CD14-positive monocyte (primary cell): ENCODE results near the gene ZNF778. TPM values are rescaled to one million over a fixed set of nuclear protein-coding genes. Genes with fewer than 3 reads are reported as not detected.
A peak's percentile ranks its signal among the peaks of the same experiment; 100 is the strongest.

Experiments
- DNase-seq, 3 donors: peaks; one replicate each; pipeline ENCODE4 v3.0.0-alpha.2; 2011 to 2022
- H2AFZ ChIP-seq: 2 replicates; pipeline ENCODE4 v1.6.0; 2012; ENCODE audit warnings: mild to moderate bottlenecking, low read depth, low read length, inconsistent platforms; ENCODE audit not compliant: insufficient read depth, poor library complexity, severe bottlenecking
- H3K27ac ChIP-seq, 2 donors: 1 replicate in 1 of 2; 2 replicates in 1 of 2; pipeline ENCODE4 v1.5.1; 2012 to 2013; ENCODE audit warnings: low read length in 2 of 2, control low read depth in 1 of 2, inconsistent platforms in 1 of 2, low read depth in 1 of 2, mild to moderate bottlenecking in 1 of 2
- H3K27me3 ChIP-seq, 2 donors: one replicate each; pipeline versions ENCODE4 v1.6.0 to v1.6.1; 2011 to 2013; ENCODE audit warnings: low read length in 2 of 2; ENCODE audit not compliant: control insufficient read depth in 2 of 2, insufficient read depth in 2 of 2
- H3K36me3 ChIP-seq, 2 donors: replicated peaks in 1 of 2; 1 replicate in 1 of 2; 2 replicates in 1 of 2; pipeline versions ENCODE4 v1.5.1 to v1.6.1; 2012 to 2013; ENCODE audit warnings: low read length in 2 of 2, control low read depth in 1 of 2, inconsistent platforms in 1 of 2, mild to moderate bottlenecking in 1 of 2; ENCODE audit not compliant: insufficient read depth in 2 of 2, control insufficient read depth in 1 of 2
- H3K4me1 ChIP-seq, 2 donors: 1 replicate in 1 of 2; 2 replicates in 1 of 2; pipeline versions ENCODE4 v1.5.1 to v1.6.1; 2012 to 2013; ENCODE audit warnings: low read length in 2 of 2, control low read depth in 1 of 2, inconsistent platforms in 1 of 2, mild to moderate bottlenecking in 1 of 2, moderate library complexity in 1 of 2; ENCODE audit not compliant: insufficient read depth in 2 of 2, control insufficient read depth in 1 of 2
- H3K4me2 ChIP-seq: replicated peaks from 2 replicates; pipeline ENCODE3; 2012; ENCODE audit warnings: low read length, moderate library complexity, mild to moderate bottlenecking; ENCODE audit not compliant: poor library complexity, severe bottlenecking; ENCODE audit errors: extremely low read depth
- H3K4me3 ChIP-seq, 3 experiments: fragments of 200-600 bp in 1 of 3; sonication (generic) in 1 of 3; replicated peaks in 1 of 3; 1 replicate in 2 of 3; 2 replicates in 1 of 3; pipeline ENCODE4 v1.5.1; 2011 to 2013; ENCODE audit warnings: low read length in 3 of 3, mild to moderate bottlenecking in 3 of 3, control low read depth in 2 of 3, low read depth in 2 of 3, inconsistent platforms in 1 of 3, moderate library complexity in 1 of 3
- H3K79me2 ChIP-seq: 2 replicates; pipeline ENCODE4 v1.6.0; 2012; ENCODE audit warnings: mild to moderate bottlenecking, control low read depth, inconsistent platforms, low read length, moderate library complexity; ENCODE audit not compliant: insufficient read depth
- H3K9ac ChIP-seq: 2 replicates; pipeline ENCODE4 v1.6.0; 2017; ENCODE audit warnings: low read length, mild to moderate bottlenecking; ENCODE audit not compliant: insufficient read depth, poor library complexity, severe bottlenecking
- H3K9me3 ChIP-seq, 2 donors: replicated peaks in 1 of 2; 1 replicate in 1 of 2; 2 replicates in 1 of 2; pipeline versions ENCODE4 v1.5.1 to v1.6.1; 2012 to 2013; ENCODE audit warnings: low read length in 2 of 2, control low read depth in 1 of 2; ENCODE audit not compliant: control insufficient read depth in 1 of 2, insufficient read depth in 1 of 2
- H4K20me1 ChIP-seq: 2 replicates; pipeline ENCODE4 v1.6.0; 2012; ENCODE audit warnings: mild to moderate bottlenecking, low read length, control low read depth, moderate library complexity; ENCODE audit not compliant: insufficient read depth
- H3K27ac Mint-ChIP-seq, 7 donors: one replicate each; pipeline ENCODE4 v1.8.0; 2020; ENCODE audit warnings: mild to moderate bottlenecking in 7 of 7, mixed read lengths in 7 of 7, moderate library complexity in 6 of 7, inconsistent platforms in 2 of 7
- H3K27me3 Mint-ChIP-seq, 3 donors: one replicate each; pipeline ENCODE4 v1.8.0; 2021 to 2022; ENCODE audit warnings: low read depth in 3 of 3, mild to moderate bottlenecking in 3 of 3, mixed read lengths in 3 of 3, moderate library complexity in 3 of 3, inconsistent platforms in 1 of 3
- H3K36me3 Mint-ChIP-seq, 2 donors: one replicate each; pipeline ENCODE4 v1.8.0; 2020; ENCODE audit warnings: mixed read lengths in 2 of 2, inconsistent platforms in 1 of 2, mild to moderate bottlenecking in 1 of 2
- H3K4me1 Mint-ChIP-seq: one replicate; pipeline ENCODE4 v1.8.0; 2020; ENCODE audit warnings: mild to moderate bottlenecking, mixed read lengths
- H3K4me3 Mint-ChIP-seq, 2 donors: one replicate each; pipeline ENCODE4 v1.8.0; 2020; ENCODE audit warnings: mild to moderate bottlenecking in 2 of 2, mixed read lengths in 2 of 2, moderate library complexity in 1 of 2
- H3K9me3 Mint-ChIP-seq, 7 donors: one replicate each; pipeline ENCODE4 v1.8.0; 2020 to 2022; ENCODE audit warnings: mixed read lengths in 7 of 7, mild to moderate bottlenecking in 6 of 7, moderate library complexity in 6 of 7, inconsistent platforms in 2 of 7
- WGBS: methylation state at CpG from one replicate; pipeline ENCODE4 v1.1.5; 2013; ENCODE audit warnings: missing lambda C conversion rate; ENCODE audit not compliant: insufficient coverage; 5-methylcytosine and 5-hydroxymethylcytosine counted together
- intact Hi-C, 2 donors: fragments of 100-400 bp; cut with micrococcal nuclease; formaldehyde crosslinking; loops; one replicate each; pipeline versions ENCODE4 v1.15.0 to v1.15.1; 2023
- polyA plus RNA-seq, 3 donors: library from polyadenylated mRNA; depleted of rRNA in 1 of 3; unstranded in 2 of 3; stranded (reverse) in 1 of 3; fragments of 300-500 nt in 2 of 3; fragments of >200 nt in 1 of 3; fragmentation: Illumina TruSeq in 2 of 3; gene quantifications; 1 replicate in 2 of 3; 2 replicates in 1 of 3; pipeline ENCODE4 v1.2.3, GENCODE V29; 2012 to 2021
- TF ChIP-seq, protein P1 (sequence below): fragments of 200-600 bp; IDR thresholded peaks from one replicate; pipeline ENCODE4 v1.8.0; 2022; ENCODE audit warnings: antibody characterized with exemption, mild to moderate bottlenecking

Gene ZNF778
- polyA plus RNA-seq, 3 donors: 0.51 to 9.0 (median 0.60) TPM

DNA sequence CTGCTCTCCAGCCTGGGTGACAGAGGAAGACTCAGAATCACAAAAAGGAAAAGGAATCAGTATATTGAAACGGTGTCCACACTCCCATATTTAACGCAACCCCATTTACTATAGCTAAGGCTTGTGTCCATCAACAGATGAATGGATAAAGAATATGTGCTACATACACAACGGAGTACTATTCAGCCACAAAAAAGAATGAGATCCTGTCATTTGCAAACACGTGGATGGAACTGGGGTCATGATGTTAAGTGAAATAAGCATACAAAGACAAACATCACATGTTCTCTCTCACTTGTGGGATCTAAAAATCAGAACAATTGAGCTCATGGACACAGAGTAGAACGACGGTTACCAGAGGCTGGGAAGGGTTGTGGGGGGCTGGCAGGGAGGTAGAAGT, 55.1 kb downstream of the ZNF778 start:
- Mint-ChIP-seq H3K36me3 (peaks cover 74 to 90% of the 10 kb centered on the region in 2 donors), H3K4me3 (no peak overlapping the region), H3K4me1 (no peaks in the 10 kb centered on the region), H3K9me3 (no peaks in the 10 kb centered on the region), H3K27ac (peak overlapping the region in 1 of 7 donors; percentile 36), H3K27me3 (no peaks in the 10 kb centered on the region)
- Histone ChIP-seq H3K4me3 (no peak overlapping the region), H3K27ac (no peak overlapping the region), H3K9me3 (no peaks in the 10 kb centered on the region), H3K9ac (no peak overlapping the region), H3K79me2 (peaks cover 5% of the 10 kb centered on the region), H4K20me1 (peaks cover 75% of the 10 kb centered on the region), H3K36me3 (peaks cover 83 to 91% of the 10 kb centered on the region in 2 donors), H2AFZ (no peak overlapping the region), H3K4me1 (no peaks in the 10 kb centered on the region), H3K27me3 (no peaks in the 10 kb centered on the region), H3K4me2 (no peak overlapping the region)
- intact Hi-C loops: no loop called here
- DNase-seq: no peak
- no CpG with 5 or more reads among the region's 6 CpGs for WGBS
- TF ChIP-seq, protein P1, sequence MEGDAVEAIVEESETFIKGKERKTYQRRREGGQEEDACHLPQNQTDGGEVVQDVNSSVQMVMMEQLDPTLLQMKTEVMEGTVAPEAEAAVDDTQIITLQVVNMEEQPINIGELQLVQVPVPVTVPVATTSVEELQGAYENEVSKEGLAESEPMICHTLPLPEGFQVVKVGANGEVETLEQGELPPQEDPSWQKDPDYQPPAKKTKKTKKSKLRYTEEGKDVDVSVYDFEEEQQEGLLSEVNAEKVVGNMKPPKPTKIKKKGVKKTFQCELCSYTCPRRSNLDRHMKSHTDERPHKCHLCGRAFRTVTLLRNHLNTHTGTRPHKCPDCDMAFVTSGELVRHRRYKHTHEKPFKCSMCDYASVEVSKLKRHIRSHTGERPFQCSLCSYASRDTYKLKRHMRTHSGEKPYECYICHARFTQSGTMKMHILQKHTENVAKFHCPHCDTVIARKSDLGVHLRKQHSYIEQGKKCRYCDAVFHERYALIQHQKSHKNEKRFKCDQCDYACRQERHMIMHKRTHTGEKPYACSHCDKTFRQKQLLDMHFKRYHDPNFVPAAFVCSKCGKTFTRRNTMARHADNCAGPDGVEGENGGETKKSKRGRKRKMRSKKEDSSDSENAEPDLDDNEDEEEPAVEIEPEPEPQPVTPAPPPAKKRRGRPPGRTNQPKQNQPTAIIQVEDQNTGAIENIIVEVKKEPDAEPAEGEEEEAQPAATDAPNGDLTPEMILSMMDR: no peak

DNA sequence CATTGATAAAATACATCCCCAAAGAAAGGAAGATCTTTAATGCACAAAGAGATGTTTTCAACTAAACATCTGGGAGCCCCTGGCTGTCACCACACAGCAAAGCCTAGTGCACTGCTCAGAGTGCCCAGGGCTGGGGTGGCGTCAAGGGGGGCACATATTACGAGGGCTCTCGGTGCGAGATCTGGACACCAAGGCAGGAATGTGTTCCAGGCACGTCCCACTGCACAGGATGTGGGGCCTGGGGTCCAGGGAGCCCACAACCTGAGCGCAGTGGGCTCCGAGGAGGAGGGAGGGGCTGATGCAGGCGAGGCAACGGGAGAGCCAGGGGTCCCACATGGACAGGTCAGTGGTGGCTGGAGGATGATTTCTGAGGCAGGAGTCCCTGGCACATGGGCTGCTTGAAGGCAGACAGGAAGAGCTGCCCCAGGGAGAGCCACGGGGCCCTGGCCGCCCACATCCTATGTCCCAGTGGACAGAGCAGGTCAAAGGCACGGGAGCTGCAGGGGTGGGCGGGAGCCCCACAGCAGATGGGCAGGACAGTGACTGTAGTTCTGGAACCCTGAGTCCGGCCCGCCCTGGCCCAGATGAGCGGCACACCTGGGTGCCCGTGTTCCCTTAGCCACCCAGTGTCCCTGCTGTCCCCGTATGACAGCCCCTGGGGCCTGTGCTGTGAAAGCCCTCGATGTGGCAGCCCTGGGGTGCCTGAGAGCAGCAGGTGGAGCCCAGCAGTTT, 56.4 kb downstream of the ZNF778 start:
- H3K79me2 ChIP-seq: peaks cover 5% of the 10 kb centered on the region
- no peak overlapping the region for H3K4me3 Mint-ChIP-seq
- H3K9me3 ChIP-seq: no peaks in the 10 kb centered on the region
- H3K4me2 ChIP-seq: no peak overlapping the region
- H3K27ac Mint-ChIP-seq: peak overlapping the region in 3 of 7 donors; percentile 25 to 41 (median 33)
- no peaks in the 10 kb centered on the region for H3K4me1 ChIP-seq
- no peak overlapping the region for H3K27ac ChIP-seq
- no peaks in the 10 kb centered on the region for H3K27me3 Mint-ChIP-seq
- H4K20me1 ChIP-seq: peaks cover 88% of the 10 kb centered on the region
- no peaks in the 10 kb centered on the region for H3K27me3 ChIP-seq
- no peak overlapping the region for H3K9ac ChIP-seq
- H3K4me3 ChIP-seq: no peak overlapping the region
- TF ChIP-seq, protein P1: no peak
- peaks cover 75 to 97% of the 10 kb centered on the region in 2 donors for H3K36me3 Mint-ChIP-seq
- intact Hi-C loops: no loop called here
- WGBS: 99% methylated on average over 19 of the region's 19 CpGs
- no peaks in the 10 kb centered on the region for H3K9me3 Mint-ChIP-seq
- no peak overlapping the region for H2AFZ ChIP-seq
- no peaks in the 10 kb centered on the region for H3K4me1 Mint-ChIP-seq
- peaks cover 91 to 98% of the 10 kb centered on the region in 2 donors for H3K36me3 ChIP-seq
- DNase-seq: no peak
